Activated CD4-positive, alpha-beta T cell treated with anti-CD3 and anti-CD28 coated beads, Interleukin-2, Interleukin-4, amounts not matched to agents 100 ng/mL and 50 ng/mL, durations not matched to agents 16 hours and 8 hours (primary cell): Measurements from ENCODE around the gene VPS9D1.
"Not testable (repeated sequence)": the region's sequence is repeated elsewhere in the genome, so short reads cannot be mapped to it uniquely, and the experiment has no call there.

ENCODE experiments used
- DNase-seq: peaks from one replicate; pipeline ENCODE4 v3.0.0-alpha.2; 2020; ENCODE audit warnings: low spot score

VPS9D1 gene

DNA sequence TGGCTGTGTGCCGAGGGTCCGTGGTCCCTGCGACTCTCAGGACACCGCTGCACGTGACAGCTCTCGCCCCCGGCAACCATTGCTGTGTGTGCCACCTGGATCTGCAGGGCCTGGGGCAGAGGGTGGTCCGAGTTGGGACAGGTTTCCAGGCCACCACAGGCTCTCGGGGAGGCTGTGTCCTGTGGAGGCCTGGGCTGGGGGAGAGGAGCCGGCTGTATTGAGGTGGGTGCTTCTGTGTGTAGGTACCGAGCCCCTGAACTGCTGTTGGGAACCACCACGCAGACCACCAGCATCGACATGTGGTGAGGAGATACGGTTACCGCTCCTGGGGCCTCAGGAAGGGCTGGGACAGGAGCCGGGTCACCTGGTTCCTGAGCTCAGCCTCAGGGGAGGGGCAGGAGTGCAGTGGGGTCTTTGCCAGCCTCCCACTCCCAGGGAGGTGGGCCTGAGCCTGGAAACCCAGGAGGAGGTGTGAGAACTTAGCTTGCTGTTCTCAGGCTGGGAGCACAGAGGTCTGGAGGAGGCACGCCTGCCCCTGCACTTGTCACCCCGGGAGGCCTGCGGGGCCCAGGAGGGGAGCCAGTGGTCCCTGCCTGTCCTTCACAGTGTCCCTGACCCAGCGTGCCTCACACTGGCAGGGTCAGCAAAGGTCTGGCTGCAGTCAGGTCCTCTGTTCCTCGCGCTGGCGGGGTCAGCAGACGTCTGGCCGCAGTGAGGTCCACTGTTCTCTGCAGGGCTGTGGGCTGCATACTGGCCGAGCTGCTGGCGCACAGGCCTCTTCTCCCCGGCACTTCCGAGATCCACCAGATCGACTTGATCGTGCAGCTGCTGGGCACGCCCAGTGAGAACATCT lies 26.5 kb downstream of the VPS9D1 start:
- DNase-seq = no peak

DNA sequence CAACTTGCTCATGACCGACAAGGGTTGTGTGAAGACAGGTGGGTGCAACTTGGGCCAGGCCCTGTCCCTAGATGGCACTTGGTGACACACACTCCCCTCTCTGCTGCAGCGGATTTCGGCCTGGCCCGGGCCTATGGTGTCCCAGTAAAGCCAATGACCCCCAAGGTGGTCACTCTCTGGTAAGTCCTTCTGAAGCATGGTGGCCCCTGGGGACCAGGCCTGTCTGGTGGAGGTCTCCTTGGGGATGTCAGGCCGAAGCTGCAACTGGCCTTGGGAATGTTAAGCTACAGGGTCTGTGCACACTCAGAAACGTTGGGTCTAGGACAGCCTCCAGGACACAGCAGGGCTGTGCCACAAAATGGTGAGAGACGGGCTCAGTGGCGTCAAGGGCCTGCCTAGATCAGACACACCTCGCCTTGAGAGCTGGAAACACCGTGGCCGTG lies 27.4 kb downstream of the VPS9D1 start:
- DNase-seq = no peak

DNA sequence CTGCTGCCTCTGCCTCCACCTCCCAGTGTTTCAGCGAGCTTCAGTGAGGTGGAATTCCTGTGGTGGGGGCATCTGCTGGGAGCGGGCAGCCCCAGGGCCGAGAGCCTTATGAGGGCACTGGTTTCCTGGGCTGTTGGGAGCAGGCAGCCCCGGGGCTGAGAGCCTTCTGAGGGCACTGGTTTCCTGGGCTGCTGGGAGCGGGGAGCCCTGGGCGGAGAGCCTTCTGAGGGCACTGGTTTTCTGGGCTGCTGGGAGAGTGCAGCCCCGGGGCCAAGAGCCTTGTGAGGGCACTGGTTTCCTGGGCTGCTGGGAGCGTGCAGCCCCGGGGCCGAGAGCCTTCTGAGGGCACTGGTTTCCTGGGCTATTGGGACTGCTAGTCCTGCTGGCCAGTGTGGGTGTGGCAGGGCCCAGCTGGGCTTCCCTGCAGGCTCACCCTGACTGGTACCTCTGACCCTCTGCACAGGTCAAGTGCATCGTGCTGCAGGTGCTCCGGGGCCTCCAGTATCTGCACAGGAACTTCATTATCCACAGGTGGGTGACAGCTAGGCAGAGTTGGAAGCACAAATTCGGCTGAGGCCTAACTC lies 28.6 kb downstream of the VPS9D1 start:
- DNase-seq = no peak

DNA sequence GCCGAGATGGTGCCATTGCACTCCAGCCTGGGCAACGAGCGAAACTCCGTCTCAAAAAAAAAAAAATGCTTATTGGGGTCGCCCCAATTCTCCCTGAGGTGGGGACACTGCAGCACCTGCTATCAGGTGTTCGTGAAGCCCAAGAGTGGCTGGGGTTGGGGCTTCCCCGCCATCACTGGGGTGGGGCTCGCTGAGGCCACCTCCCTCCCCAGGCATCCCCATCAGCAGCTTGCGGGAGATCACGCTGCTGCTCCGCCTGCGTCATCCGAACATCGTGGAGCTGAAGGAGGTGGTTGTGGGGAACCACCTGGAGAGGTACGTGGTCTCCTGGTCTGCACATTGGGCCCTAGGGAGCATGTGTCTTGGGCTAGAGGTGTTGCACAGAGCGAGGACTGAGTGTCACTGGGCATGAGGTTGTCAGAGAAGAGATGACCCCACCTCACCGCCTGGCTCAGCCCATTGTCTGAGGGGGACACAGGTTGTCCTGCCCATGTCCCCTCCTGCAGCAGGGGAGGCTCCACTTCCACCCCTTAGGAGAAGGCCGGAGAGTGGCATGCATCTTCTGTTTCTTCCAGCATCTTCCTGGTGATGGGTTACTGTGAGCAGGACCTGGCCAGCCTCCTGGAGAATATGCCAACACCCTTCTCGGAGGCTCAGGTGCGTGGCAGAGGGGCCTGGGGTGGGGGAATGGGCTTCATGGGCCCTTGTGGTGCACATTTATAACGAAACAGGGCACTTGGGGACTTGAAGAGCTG lies 29.3 kb downstream of the VPS9D1 start:
- no peak for DNase-seq

DNA sequence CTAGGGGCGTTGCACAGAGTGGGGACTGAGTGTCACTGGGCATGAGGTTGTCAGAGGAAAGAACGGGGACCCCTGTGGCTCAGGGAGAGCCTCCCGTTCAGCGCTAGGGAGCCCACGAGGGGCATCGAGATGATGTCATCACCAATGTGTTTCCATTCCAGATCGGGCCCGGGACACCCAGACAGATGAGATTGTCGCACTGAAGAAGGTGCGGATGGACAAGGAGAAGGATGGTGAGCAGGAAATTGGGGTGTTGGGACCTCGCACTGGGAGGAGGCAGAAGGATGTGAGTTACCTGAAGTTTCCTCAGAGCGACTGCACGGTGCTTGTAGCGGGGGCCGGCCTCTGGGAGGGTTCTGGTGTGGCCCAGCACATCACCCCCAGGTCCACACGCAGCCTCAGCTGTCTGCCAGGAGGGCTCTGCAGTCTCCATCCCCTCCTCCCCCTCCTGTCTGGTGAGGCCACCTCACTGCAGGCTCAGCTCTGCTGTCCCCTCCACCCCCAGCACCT lies 30.3 kb downstream of the VPS9D1 start:
- DNase-seq = no peak

DNA sequence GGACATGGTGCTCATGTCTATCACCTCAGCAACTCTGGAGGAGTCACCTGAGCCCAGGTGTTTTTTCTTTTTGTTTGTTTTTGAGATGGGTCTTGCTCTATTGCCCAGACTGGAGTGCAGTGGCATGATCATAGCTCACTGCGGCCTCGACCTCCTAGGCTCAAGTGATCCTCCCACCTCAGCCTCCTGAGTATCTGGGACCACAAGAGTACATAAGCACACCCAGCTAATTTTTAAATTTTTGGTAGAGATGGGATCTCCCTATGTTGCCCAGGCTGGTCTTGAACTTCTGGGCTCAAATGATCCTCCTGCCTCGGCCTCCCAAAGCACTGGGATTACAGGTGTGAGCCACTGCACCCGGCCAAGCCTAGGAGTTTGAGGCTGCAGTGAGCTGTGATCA lies 31.1 kb downstream of the VPS9D1 start:
- not testable (repeated sequence) for DNase-seq

DNA sequence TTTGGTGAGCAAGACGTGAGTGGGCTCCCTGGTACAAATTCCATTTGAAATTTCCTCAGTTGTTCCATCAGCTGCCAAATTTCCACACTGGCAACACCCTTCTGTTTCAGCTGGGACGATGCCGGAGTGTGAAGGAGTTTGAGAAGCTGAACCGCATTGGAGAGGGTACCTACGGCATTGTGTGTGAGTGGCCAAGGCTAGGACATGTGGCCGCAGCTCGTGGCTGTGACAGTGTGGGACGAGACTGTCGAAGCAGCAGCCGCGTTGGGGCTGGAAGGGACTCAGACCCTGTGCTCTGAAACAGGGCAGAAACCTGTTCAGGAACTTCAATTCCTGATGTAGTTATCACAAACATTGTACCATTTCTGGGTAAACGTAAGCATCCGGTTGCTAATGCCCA lies 31.6 kb downstream of the VPS9D1 start:
- no peak for DNase-seq

DNA sequence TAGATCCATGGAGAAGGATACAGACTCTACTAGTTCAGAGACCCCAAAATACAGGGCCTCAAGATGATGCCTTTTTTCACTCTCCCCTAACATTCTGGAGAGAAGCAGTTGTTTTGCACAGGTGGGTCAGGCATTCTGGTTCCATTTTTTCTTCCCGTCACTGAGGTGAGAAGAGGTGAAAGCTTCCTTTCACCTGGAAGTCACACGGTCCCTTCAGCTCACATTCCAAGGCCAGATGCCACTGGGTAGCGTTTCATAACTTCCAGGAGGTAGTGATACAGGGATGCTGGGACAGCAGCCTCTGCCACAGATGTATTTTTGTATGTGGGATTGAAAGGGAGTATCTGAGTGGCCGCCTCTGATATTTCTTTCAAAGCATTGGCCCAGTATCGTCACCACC lies 32.3 kb downstream of the VPS9D1 start:
- no peak for DNase-seq

DNA sequence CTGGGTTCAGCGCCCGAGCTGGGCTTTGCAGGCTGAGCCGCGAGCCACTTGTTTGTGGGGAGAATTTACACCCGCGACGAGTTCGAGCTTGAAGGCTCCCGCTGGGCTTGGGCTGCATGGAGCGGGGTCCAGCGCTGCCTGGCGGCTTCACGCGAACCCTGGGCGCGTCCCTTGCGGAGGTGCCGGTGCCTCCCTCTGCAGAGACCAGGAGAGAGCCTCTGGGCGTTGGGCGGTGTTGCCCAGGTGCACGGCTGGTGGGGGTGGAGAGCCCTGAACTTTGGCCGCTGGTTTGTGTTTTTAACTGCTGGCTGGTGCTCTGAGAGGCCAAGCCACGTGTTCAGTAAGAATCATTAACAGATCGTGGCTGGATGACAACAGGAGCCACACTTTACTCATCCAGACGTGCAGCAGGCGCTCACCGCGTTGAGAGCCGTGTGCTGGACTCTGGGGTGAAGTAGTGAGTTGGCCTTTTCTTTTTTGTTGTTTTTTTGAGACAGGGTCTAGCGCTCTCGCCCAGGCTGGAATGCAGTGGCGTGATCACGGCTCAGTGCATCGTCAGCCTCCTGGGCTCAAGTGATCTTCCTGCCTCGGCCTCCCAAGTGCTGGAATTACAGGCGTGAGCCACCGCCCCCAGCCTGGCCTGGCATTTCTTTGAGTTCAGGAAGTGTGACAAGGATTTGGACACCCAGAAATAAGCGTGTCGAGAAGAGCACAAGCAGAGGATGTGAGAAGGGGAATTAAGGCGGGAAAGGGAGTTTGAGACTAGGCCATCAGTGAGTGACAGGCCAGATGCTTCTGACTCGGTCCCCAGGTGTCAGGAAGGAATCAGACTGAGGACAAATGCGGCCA lies 33.4 kb downstream of the VPS9D1 start:
- no peak for DNase-seq

DNA sequence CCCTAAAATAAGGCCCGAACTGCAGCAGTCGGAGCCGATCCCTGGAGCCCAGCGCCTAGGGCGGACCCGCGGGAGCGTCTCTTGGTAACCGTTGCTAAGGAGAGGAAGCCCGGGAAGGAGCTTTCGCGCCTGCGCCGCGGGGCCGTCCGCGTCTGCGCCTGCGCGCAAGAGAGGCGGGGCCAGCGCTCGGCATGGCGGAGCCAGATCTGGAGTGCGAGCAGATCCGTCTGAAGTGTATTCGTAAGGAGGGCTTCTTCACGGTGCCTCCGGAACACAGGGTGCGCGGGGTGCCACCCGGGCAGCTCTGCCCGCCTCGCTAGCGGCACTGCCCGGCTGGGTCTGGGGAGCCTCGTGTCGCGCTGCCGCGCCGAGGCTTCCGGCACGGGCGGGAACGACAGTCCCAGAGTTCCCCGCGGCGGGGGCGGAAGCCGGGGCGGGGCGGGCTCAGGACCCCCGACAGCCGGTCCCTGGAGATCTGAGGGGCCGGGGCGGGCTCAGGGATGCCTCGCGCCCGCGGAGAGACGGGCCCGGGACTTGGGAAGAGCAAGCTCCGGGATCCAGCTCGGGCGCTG lies 34.1 kb downstream of the VPS9D1 start, which contains the start of gene CDK10:
TSS of gene CDK10 (plus strand) at position 170 of the 572 bp plus-strand sequence. CDS start at position 192, 22 bp downstream.
- DNase-seq = peak; percentile 91

DNA sequence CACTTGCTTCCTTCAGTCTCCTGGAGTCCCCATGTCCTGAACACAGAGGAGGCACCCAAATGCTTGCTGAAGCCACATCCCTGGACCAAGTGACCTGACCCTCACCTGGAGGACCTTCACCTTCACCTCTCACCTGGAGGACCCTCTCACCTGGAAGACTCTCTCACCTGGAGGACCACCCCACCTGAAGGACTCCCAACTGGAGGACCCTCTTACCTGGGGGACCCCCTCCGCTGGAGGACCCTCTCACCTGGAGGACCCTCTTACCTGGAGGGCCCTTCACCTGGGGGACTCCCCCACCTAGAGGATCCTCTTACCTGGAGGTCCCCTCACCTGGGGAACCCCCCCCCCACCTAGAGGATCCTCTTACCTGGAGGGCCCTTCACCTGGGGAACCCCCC lies 34.8 kb downstream of the VPS9D1 start:
- DNase-seq = no peak

DNA sequence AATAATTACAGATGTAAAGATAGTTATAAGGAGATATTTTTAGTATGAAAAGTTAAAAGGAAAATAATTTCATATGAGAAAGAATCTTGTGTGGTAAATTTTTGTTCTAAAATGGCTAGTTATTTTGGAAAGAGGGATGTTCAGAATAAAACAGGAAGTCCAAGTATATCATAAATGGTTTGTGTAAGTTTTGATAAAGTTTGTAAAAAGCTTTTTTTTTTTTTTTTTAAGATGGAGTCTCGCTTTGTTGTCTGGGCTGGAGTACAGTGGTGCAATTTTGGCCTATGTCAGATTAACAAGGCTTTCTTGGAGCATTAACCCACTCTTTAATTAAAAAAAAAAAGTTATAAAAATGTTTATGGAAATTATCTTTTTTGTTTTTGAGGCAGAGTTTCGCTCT lies 42.4 kb downstream of the VPS9D1 start:
- DNase-seq = no peak

DNA sequence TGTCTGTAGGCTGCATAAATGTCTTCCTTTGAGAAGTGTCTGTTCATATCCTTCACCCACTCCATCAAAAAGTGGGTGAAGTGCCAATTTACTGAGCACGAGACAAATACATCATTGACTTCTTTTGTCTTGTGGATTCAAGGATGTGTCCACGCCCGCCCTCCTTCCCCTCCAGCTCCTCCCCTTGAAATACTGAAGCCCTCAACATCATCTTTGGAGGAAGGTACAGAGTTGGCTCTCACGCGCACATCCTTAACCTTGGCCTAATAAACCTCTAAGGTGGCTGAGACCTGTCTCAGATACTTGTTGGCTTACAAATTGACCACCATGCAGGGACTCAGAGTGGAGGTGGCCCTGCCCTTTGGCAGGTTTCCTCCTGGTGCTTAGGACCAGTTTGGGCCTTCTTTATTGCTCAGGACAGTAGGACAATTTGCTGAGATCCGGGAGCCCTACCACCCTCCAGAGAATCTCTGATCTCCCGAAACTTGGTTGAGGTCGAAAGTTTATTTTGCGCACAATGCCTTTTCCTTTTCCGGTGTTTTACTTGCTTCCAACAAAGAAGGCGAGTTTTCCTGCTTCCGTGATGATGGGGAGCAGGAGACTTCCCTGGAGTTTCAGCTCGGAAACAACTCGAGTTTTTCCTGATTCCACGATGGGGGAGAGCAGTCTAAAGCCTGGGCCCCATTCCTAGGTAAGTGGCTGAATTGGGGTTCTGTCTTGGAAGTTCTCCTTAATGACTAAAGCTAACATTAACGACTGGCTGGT lies 48.3 kb downstream of the VPS9D1 start:
- DNase-seq = no peak

DNA sequence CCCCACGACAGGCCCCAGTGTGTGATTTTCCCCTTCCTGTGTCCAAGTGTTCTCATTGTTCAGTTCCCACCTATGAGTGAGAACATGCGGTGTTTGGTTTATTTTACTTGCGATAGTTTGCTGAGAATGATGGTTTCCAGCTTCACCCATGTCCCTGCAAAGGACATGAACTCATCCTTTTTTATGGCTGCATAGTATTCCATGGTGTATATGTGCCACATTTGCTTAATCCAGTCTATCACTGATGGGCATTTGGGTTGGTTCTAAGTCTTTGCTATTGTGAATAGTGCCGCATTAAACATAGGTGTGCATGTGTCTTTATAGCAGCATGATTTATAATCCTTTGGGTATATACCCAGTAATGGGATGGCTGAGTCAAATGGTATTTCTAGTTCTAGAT lies 49.1 kb downstream of the VPS9D1 start:
- not testable (repeated sequence) for DNase-seq

DNA sequence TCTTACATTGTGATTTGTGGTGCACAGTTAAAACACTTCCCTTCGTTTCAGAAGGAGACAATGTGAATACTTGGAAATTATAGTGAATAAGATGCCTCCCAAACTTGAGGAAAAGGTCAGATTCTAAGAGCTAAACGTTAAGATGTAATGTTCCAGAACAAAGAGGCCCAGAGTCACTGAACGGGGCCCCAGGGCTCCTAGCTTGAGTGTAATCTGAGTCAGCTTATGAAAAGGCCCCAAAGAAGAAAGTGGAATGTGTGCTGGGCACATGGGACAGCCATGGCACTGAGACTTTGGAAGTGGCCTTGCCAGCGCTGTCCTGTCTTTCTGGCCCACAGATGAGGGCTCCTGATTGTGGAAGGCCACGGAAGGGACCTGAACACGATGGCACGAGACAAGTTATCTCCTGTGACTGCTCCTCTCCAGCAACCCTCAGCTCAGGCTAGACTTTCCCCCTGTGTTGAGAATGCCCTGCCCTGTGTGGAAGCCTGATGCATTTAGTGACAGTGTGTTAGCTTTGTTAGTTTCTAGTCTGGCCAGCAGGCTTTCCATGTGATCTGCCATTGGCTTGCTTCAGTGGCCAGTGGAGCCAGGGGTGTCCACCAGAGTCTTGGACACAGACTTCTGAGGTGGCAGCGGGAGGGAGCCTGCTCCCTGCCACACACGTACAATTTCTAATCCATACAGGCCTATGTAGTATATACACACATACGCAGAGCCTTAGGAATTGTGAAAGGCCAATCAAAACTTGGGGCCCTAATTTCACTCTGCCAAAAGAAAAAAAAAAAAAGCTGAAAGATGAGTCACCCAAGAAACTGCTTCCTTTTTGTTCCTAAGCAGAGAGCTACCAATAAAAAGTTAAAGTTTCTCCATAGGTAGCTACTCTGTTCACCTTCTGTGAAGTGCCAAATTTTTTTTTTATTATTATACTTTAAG lies 49.9 kb downstream of the VPS9D1 start:
- no peak for DNase-seq

DNA sequence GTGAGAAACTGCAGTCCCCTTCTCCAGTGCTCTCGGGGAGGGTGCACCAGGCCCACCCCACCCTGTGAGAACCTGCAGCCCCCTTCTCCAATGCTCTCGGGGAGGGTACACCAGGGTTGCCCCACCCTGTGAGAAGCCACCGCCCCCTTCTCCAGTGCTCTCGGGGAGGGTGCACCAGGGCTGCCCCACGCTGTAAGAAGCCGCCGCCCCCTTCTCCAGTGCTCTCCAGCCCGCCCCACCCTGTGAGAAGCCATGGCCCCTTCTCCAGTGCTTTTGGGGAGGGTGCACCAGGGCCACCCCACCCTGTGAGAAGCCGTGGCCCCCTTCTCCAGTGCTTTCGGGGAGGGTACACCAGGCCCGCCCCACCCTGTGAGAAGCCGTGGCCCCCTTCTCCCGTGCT lies 50.9 kb downstream of the VPS9D1 start:
- no peak for DNase-seq

DNA sequence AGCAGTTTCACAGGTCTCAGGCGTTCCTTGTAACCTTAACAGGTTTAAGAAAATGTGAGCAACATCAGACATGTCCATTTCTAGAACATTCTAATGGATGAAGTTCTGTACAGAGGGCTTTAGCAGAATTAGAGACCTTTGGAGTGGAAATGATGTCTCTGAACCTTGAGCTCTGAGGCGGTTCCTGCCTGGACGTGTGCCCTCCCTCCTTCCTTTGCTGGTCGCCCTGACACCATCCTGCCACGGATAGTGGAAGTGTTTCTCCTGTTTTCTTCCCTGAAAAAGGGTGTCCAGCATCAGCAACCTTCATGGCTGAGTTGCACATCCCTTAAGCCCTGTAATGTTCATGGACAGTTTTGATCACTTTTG lies 51.9 kb downstream of the VPS9D1 start:
- DNase-seq = no peak

DNA sequence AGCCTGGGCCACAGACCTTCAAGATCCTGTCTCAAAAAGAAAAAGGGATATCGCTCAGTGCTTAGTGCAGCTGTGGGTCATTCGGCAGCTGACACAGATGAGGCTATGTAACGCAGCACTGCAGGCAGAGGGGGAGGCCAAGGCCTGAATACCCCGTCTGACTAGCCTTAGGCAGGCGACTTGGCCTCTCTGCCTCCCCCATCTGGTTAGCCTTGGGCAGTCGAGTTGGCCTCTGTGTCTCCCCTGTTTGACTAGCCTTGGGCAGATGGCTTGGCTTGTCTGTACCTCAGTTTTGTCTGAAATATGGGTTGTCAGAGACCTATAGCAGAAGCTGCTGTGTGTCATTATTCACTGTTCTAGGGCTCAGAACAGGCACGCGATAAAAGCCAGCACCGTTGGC lies 53.1 kb downstream of the VPS9D1 start:
- DNase-seq = no peak

DNA sequence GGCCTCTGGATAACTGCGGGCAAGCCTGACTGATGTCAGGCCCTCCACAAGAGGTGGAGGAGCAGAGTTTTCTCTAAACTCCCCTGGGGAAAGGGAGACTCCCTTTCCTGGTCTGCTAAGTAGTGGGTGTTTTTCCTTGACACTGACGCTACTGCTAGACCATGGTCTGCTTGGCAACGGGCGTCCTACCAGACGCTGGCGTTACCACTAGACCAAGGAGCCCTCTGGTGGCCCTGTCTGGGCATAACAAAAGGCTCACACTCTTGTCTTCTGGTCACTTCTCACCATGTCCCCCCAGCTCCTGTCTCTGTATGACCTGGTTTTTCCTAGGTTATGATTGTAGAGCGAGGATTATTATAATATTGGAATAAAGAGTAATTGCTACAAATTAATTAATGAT lies 53.7 kb downstream of the VPS9D1 start:
- DNase-seq = peak; percentile 30

DNA sequence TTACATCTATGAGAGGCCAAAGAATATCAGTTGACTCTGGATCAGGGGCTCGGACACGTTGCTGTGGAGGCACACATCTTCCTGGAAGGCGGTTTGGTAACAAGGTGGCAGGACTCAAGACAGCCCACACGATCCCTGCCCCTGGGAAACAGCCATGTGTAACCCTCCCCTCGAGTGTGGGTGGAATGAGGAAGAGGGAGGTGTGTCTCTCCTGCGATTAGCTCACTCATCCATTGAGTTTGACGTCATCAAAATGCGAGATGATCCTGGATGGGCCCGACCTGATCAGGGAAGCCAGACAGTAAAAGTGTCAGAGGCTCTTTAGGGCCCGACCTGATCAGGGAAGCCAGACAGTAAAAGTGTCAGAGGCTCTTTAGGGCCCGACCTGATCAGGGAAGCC lies 56.5 kb downstream of the VPS9D1 start:
- not testable (repeated sequence) for DNase-seq
